Prostate gland (tissue), 2 donors: ENCODE measurements around the gene COA8. TPM values are rescaled to one million over a fixed set of nuclear protein-coding genes. Genes with fewer than 3 reads are reported as not detected.

Source experiments
- DNase-seq: peaks from one replicate; pipeline ENCODE4 v3.0.0-alpha.2; 2019; ENCODE audit warnings: low spot score
- H3K27ac ChIP-seq, 2 donors: fragments of 200-600 bp; sonication (generic); 2 replicates each; pipeline ENCODE4 v1.5.1; 2017 to 2019
- H3K27me3 ChIP-seq: fragments of 200-600 bp; sonication (generic); replicated peaks from 2 replicates; pipeline ENCODE4 v1.5.1; 2019; ENCODE audit not compliant: insufficient read depth
- H3K36me3 ChIP-seq, 2 donors: fragments of 200-600 bp; sonication (generic); 1 replicate in 1 of 2; 2 replicates in 1 of 2; pipeline versions ENCODE4 v1.5.1 to v1.8.1; 2017 to 2019
- H3K4me1 ChIP-seq: fragments of 200-600 bp; sonication (generic); replicated peaks from 2 replicates; pipeline ENCODE4 v1.5.1; 2019
- H3K4me3 ChIP-seq, 2 donors: fragments of 200-600 bp; sonication (generic); 2 replicates each; pipeline ENCODE4 v1.5.1; 2017 to 2019
- H3K9me3 ChIP-seq: fragments of 200-600 bp; sonication (generic); 2 replicates; pipeline ENCODE4 v1.5.1; 2017
- CTCF ChIP-seq, 4 experiments: fragments of 200-600 bp in 2 of 4; fragments of 450-650 bp in 2 of 4; sonication (generic) in 2 of 4; IDR thresholded peaks; 1 replicate in 3 of 4; 2 replicates in 1 of 4; pipeline ENCODE4 v1.5.1; 2016 to 2019; ENCODE audit warnings: antibody characterized with exemption in 4 of 4, mild to moderate bottlenecking in 2 of 4, moderate library complexity in 2 of 4
- POLR2A ChIP-seq: fragments of 450-650 bp; IDR thresholded peaks from one replicate; pipeline ENCODE4 v1.6.1; 2016; ENCODE audit warnings: antibody characterized with exemption, mild to moderate bottlenecking
- POLR2AphosphoS5 ChIP-seq: sonication (generic); formaldehyde crosslinking; IDR thresholded peaks from one replicate; pipeline ENCODE4 v1.6.1; 2017; ENCODE audit warnings: antibody characterized with exemption
- WGBS: methylation state at CpG from one replicate; pipeline ENCODE4 v1.1.5; 2018; 5-methylcytosine and 5-hydroxymethylcytosine counted together
- intact Hi-C: fragments of 100-400 bp; cut with DNase I; formaldehyde crosslinking; loops from one replicate; pipeline ENCODE4 v1.14.2; 2022
- total RNA-seq, 2 donors: library from RNA; depleted of rRNA; stranded (reverse); fragments of >200 nt; gene quantifications; one replicate each; pipeline ENCODE4 v1.1.0, GENCODE V29; 2016

The COA8 gene
- total RNA-seq, 2 donors from 2014 or later, result 24.3 to 24.9 TPM

- TF ChIP-seq CTCF (IDR thresholded peaks at IDR 0.05), result no peak
- no peak for TF ChIP-seq POLR2A
- no peak for TF ChIP-seq POLR2AphosphoS5
- Histone ChIP-seq H3K27me3 (no peaks in the 10 kb centered on the region), H3K4me3 (no peak overlapping the region), H3K4me1 (peaks cover 14% of the 10 kb centered on the region), H3K36me3 (no peaks in the 10 kb centered on the region), H3K27ac (peak overlapping the region in 1 of 2 donors; percentile 2), H3K9me3 (no peaks in the 10 kb centered on the region)
- DNase-seq, result no peak
- 70% methylated on average over 6 of the region's 6 CpGs for WGBS
- intact Hi-C loops, result loop anchor here (10.0 kb wide), 1 partner anchor 341 kb away; no protein-coding TSS in a partner anchor
These were observed 11.3 kb downstream of the COA8 start for GRCh38 chr14:103574104-103574503.

- intact Hi-C loops, result loop anchor here (10.0 kb wide), 1 partner anchor 340 kb away; no protein-coding TSS in a partner anchor
- Histone ChIP-seq H3K4me3 (no peak overlapping the region), H3K36me3 (no peaks in the 10 kb centered on the region), H3K27me3 (no peaks in the 10 kb centered on the region), H3K9me3 (no peaks in the 10 kb centered on the region), H3K4me1 (peaks cover 14% of the 10 kb centered on the region), H3K27ac (no peak overlapping the region)
- DNase-seq, result no peak
- TF ChIP-seq POLR2A, result no peak
- TF ChIP-seq POLR2AphosphoS5, result no peak
- TF ChIP-seq CTCF (IDR thresholded peaks at IDR 0.05), result no peak
- WGBS, result 88% methylated on average over 18 of the region's 18 CpGs
These were observed 12.0 kb downstream of the COA8 start for GRCh38 chr14:103574707-103575285.

- no peaks in the 10 kb centered on the region for H3K27me3 ChIP-seq
These were observed 13.7 kb downstream of the COA8 start for GRCh38 chr14:103576371-103577024.

GRCh38 chr14:103578401-103579075, 15.8 kb downstream of the COA8 start:
- Histone ChIP-seq H3K9me3 (no peaks in the 10 kb centered on the region), H3K4me1 (peaks cover 14% of the 10 kb centered on the region), H3K36me3 (no peaks in the 10 kb centered on the region), H3K27me3 (no peaks in the 10 kb centered on the region), H3K4me3 (no peak overlapping the region), H3K27ac (no peak overlapping the region)
- DNase-seq, result no peak
- intact Hi-C loops, result loop anchor here (10.0 kb wide), 1 partner anchor 336 kb away; no protein-coding TSS in a partner anchor
- 89% methylated on average over 12 of the region's 12 CpGs for WGBS
- no peak for TF ChIP-seq POLR2AphosphoS5
- TF ChIP-seq POLR2A, result no peak
- no peak for TF ChIP-seq CTCF (IDR thresholded peaks at IDR 0.05)

More at GRCh38 chr14:103576371-103577024, 13.7 kb downstream of the COA8 start:
- Histone ChIP-seq H3K9me3 (no peaks in the 10 kb centered on the region), H3K27ac (peak overlapping the region; percentile 62 to 77), H3K4me3 (no peak overlapping the region), H3K36me3 (no peaks in the 10 kb centered on the region), H3K4me1 (peaks cover 14% of the 10 kb centered on the region)
- no peak for TF ChIP-seq CTCF (IDR thresholded peaks at IDR 0.05)
- TF ChIP-seq POLR2A, result no peak
- peak; percentile 92 for TF ChIP-seq POLR2AphosphoS5
- WGBS, result 10% methylated on average over 9 of the region's 9 CpGs
- DNase-seq, result peak; percentile 92
- intact Hi-C loops, result loop anchor here (10.0 kb wide), 1 partner anchor 338 kb away; no protein-coding TSS in a partner anchor
